HG03095 (cell line): Measurements from ENCODE around the gene ZGPAT.

Source experiments
- ATAC-seq: cut with Tn5 transposase; IDR thresholded peaks from one replicate; pipeline ENCODE4 v1.9.1; 2021; ENCODE audit warnings: moderate library complexity; ENCODE audit not compliant: unreplicated experiment

The ZGPAT gene

DNA sequence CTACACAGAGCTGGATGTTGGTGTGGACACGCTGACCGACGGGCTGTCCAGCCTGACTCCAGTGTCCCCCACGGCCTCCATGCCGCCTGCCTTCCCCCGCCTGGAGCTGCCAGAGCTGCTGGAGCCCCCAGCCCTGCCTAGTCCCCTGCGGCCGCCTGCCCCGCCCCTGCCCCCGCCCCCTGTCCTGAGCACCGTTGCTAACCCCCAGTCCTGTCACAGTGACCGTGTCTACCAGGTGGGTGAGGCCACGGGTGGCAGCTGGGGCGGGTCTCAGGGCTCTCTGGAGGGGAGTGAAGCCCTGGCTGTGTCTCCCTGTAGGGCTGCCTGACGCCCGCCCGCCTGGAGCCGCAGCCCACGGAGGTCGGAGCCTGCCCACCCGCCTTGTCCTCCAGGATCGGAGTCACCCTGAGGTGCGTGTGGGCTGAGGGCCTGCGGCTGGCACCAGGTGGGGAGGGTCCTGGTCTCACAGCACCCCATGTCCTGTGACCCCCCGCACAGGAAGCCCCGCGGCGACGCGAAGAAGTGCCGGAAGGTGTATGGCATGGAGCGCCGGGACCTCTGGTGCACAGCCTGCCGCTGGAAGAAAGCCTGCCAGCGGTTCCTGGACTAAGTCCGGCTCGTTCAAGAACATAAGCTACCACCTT, 34.7 kb downstream of the ZGPAT start:
- ATAC-seq, result no peak

GRCh38 chr20:63743210-63743970, 35.6 kb downstream of the ZGPAT start:
- ATAC-seq, result no peak

- no peak for ATAC-seq
Measured at GRCh38 chr20:63744158-63744557, 36.3 kb downstream of the ZGPAT start.

DNA sequence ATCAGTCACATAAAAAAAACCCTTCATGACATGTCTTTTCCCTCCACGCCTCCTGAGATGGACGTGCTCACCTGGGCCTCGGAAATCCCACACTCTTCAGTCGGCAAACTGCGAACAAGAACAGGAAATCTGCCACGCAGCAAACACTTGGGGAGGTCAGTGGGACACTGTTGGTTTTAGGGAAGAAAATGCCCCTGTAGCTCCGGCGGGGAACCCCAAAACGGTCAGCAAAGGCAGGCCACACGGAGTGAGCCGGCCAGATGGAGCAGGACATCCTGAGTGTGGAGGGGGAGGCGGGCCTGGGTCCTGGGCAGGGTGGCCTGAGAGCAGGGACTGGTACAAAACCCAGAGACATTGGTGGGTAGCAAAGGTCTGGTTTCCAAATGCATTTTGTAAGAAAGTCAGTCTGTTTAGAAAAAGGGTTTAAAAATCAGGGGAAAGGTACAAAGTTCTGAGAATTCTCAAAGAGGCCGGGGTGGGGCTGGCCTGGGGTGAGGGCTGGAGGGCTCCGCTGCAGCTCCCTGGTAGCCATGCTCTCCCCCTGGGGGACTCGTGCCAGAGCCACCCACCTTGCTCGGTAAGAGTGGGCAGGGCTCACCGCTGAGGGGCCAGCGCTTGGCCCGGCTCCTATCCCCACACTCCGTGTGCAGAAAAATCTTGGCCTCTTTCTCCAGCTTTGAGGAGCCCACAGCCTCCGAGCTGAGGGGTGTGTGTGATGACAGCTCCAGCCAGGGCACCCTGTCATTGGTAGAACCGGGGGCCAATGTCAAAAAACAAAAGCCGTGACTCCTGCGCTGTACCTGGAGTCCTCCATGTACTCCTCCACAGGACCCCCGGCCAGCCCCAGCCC, 37.0 kb downstream of the ZGPAT start:
- no peak for ATAC-seq

DNA sequence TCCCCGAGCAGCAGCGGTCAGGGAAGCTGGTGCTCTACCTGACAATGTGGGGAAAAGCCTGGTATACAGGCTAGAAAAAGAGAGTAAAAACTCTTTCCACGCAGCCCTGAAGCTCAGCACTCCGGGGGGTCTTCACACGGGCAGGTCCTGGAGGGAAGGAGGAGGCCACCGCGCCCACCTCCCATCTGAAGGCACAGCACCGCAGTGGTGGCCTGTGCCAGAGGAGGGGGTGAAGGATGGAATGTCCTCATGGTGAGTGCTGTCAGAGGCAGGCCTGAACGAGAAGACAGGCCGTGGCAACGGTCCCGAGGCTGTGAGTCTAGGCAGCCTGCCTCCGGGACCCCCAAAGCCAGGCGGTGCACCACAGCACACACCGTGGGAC, 37.6 kb downstream of the ZGPAT start:
- ATAC-seq, result no peak

- ATAC-seq, result no peak
Measured at GRCh38 chr20:63745961-63746731, 38.3 kb downstream of the ZGPAT start.

DNA sequence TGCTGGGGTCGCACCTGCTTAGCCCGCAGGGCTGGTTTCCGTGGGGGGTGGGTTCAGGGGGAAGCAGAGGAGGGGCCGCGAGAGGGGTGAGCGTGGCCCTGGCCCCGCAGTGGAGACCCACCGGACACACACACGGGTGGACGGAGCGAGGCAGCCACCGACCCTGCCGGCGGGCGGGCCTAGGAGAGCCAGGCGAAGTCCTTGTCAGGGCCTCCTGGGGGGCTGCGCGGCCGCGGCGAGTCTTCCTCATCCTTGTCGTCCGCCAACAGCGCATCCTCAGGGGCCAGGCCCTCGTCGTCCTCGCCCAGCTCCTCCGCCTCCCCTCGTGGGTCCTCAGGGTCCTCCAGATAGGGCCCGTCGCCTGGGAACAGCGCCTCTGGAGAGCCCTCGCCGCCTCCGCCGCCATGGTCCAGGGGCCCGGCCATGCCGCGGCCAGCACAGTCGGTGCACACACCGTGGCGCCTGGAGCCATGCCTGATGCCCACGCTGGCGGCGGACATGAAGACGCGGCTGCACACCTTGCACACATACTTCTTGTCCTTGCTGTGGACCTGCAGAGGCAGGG, 39.0 kb downstream of the ZGPAT start:
- ATAC-seq, result no peak

GRCh38 chr20:63747622-63748069, 39.8 kb downstream of the ZGPAT start:
- no peak for ATAC-seq

- no peak for ATAC-seq
Measured at GRCh38 chr20:63748070-63748933, 40.5 kb downstream of the ZGPAT start.

DNA sequence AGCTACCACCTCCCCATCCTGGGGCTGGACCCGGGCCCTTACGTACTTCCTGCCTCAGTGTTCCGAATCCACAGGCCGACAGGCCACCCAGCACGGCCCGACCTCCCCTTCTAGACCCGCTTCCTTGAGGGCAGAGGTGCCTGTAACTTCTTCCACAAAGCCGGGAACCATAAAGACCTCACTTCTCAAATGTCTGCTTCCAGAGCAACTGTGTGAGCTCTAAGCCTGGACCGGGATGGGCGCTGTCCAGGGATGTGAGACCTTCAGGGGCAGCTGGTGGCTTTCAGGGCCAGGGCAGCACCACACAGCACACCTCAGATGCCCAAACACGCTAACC, 41.1 kb downstream of the ZGPAT start:
- ATAC-seq, result no peak

GRCh38 chr20:63749597-63750508, 42.0 kb downstream of the ZGPAT start:
- ATAC-seq, result no peak

GRCh38 chr20:63750807-63751470, 43.1 kb downstream of the ZGPAT start:
- no peak for ATAC-seq

GRCh38 chr20:63751471-63752271, 43.8 kb downstream of the ZGPAT start:
- ATAC-seq, result no peak

- ATAC-seq, result no peak
Measured at GRCh38 chr20:63752411-63753101, 44.7 kb downstream of the ZGPAT start.

DNA sequence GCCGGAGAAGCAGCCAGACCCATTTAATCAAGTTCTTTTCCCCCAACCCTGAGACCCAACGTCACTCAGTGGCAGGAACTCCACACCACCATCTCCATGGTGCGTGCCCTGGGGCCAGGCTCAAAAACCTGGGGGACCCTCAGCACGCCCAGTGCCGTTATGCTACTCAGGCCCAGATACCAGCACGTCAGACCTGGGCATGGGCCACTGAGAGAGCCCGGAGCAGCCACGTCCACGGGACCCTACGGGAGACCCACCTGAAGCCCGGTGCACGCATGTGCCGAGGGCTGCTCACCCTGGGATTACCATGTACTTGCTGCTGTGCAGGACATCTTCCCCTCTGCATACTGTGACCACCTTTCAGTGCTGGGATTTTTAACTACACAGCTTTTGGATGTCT, 45.5 kb downstream of the ZGPAT start:
- no peak for ATAC-seq

GRCh38 chr20:63754008-63754407, 46.2 kb downstream of the ZGPAT start:
- ATAC-seq, result no peak
